IMR-90 (cell line): Measurements from ENCODE around the gene GUCY1A2. TPM values are rescaled to one million over a fixed set of nuclear protein-coding genes. Genes with fewer than 3 reads are reported as not detected.

Experiments used
- ATAC-seq: fragments of 200-7000 bp; cut with Tn5 transposase; 2 replicates; pipeline ENCODE4 v1.9.1; 2020; ENCODE audit warnings: low read depth, mild to moderate bottlenecking, moderate library complexity
- BruUV-seq: library from RNA; stranded (reverse); fragments of 400-500 nt; replicated peaks from 2 replicates; lab custom pipeline; 2021; lab: Mats Ljungman, UMichigan
- CTCF ChIA-PET: fragments of 300-600 bp; formaldehyde crosslinking; extraction: SDS; loops from one replicate; lab custom pipeline; 2021; ENCODE audit warnings: antibody characterized with exemption; lab: Yijun Ruan, JAX
- POLR2A ChIA-PET: fragments of 300-600 bp; sonication (Branson Sonifier 250); formaldehyde crosslinking; loops from one replicate; lab custom pipeline; 2022; ENCODE audit warnings: antibody characterized with exemption; ENCODE audit not compliant: unreplicated experiment; lab: Charles Lee
- DNase-seq: peaks from one replicate; pipeline ENCODE4 v3.0.0; 2013
- H2AFZ ChIP-seq: replicated peaks from 2 replicates; pipeline ENCODE3; 2013; ENCODE audit warnings: low read length, mild to moderate bottlenecking; ENCODE audit not compliant: poor library complexity
- H2AK5ac ChIP-seq: 2 replicates; pipeline ENCODE4 v1.6.1; 2013; ENCODE audit warnings: low read depth, low read length, inconsistent platforms
- H2AK9ac ChIP-seq: replicated peaks from 2 replicates; pipeline ENCODE3; 2013; ENCODE audit warnings: mild to moderate bottlenecking, low read depth, low read length, moderate library complexity; ENCODE audit not compliant: poor library complexity
- H2BK120ac ChIP-seq: 2 replicates; pipeline ENCODE4 v1.6.1; 2013; ENCODE audit warnings: low read depth, low read length, inconsistent platforms
- H2BK15ac ChIP-seq: 3 replicates; pipeline ENCODE4 v1.6.1; 2013; ENCODE audit warnings: low read depth, low read length, inconsistent platforms
- H2BK20ac ChIP-seq: 2 replicates; pipeline ENCODE4 v1.6.1; 2013; ENCODE audit warnings: low read depth, mild to moderate bottlenecking, inconsistent platforms, low read length, moderate library complexity
- H2BK5ac ChIP-seq: 2 replicates; pipeline ENCODE4 v1.6.1; 2013; ENCODE audit warnings: mild to moderate bottlenecking, low read depth, low read length, inconsistent platforms; ENCODE audit not compliant: poor library complexity, severe bottlenecking
- H3K14ac ChIP-seq: replicated peaks from 2 replicates; pipeline ENCODE4 v1.6.1; 2013; ENCODE audit warnings: low read depth, low read length, inconsistent platforms
- H3K18ac ChIP-seq: 2 replicates; pipeline ENCODE4 v1.6.1; 2013; ENCODE audit warnings: low read depth, low read length, control low read depth
- H3K23ac ChIP-seq: 2 replicates; pipeline ENCODE4 v1.6.1; 2013; ENCODE audit warnings: low read depth, low read length, inconsistent platforms
- H3K27ac ChIP-seq: 2 replicates; pipeline ENCODE4 v1.5.1; 2013; ENCODE audit warnings: mild to moderate bottlenecking, control low read depth, low read length; ENCODE audit not compliant: insufficient read depth
- H3K27me3 ChIP-seq: 2 replicates; pipeline ENCODE4 v1.6.1; 2013; ENCODE audit warnings: low read length; ENCODE audit not compliant: control insufficient read depth, insufficient read depth
- H3K36me3 ChIP-seq: 2 replicates; pipeline ENCODE4 v1.6.1; 2013; ENCODE audit warnings: low read length, mixed read lengths; ENCODE audit not compliant: control insufficient read depth, insufficient read depth
- H3K4ac ChIP-seq: 2 replicates; pipeline ENCODE4 v1.6.1; 2013; ENCODE audit warnings: low read depth, low read length, inconsistent platforms
- H3K4me1 ChIP-seq: 2 replicates; pipeline ENCODE4 v1.6.1; 2013; ENCODE audit warnings: low read length, mixed read lengths; ENCODE audit not compliant: control insufficient read depth, insufficient read depth
- H3K4me2 ChIP-seq: 2 replicates; pipeline ENCODE4 v1.6.1; 2013; ENCODE audit warnings: low read depth, mild to moderate bottlenecking, control low read depth, low read length, moderate library complexity
- H3K4me3 ChIP-seq: 2 replicates; pipeline ENCODE4 v1.5.1; 2013; ENCODE audit warnings: low read depth, mild to moderate bottlenecking, control low read depth, low read length, moderate library complexity; ENCODE audit not compliant: insufficient read depth
- H3K56ac ChIP-seq: 2 replicates; pipeline ENCODE4 v1.6.1; 2013; ENCODE audit warnings: low read length, inconsistent platforms; ENCODE audit not compliant: insufficient read depth; ENCODE audit errors: extremely low read depth
- H3K79me1 ChIP-seq, 2 experiments: 2 replicates each; pipeline ENCODE4 v1.6.1; 2013; ENCODE audit warnings: low read length in 2 of 2, inconsistent platforms in 1 of 2, low read depth in 1 of 2
- H3K9ac ChIP-seq: 2 replicates; pipeline ENCODE4 v1.6.1; 2013; ENCODE audit warnings: low read depth, low read length, control low read depth
- H3K9me1 ChIP-seq: 2 replicates; pipeline ENCODE4 v1.6.1; 2013; ENCODE audit warnings: low read length, inconsistent platforms; ENCODE audit not compliant: insufficient read depth
- H3K9me3 ChIP-seq: 2 replicates; pipeline ENCODE4 v1.6.1; 2013; ENCODE audit warnings: low read length; ENCODE audit not compliant: control insufficient read depth, insufficient read depth
- H4K20me1 ChIP-seq: 2 replicates; pipeline ENCODE4 v1.6.1; 2013; ENCODE audit warnings: low read length, inconsistent platforms; ENCODE audit not compliant: insufficient read depth
- H4K5ac ChIP-seq: 2 replicates; pipeline ENCODE4 v1.6.1; 2013; ENCODE audit warnings: mild to moderate bottlenecking, low read depth, low read length, control low read depth
- H4K8ac ChIP-seq, 2 experiments: 2 replicates each; pipeline ENCODE4 v1.6.1; 2013; ENCODE audit warnings: low read depth in 2 of 2, low read length in 2 of 2, control low read depth in 1 of 2, inconsistent platforms in 1 of 2
- H4K91ac ChIP-seq: 2 replicates; pipeline ENCODE4 v1.6.1; 2013; ENCODE audit warnings: low read depth, low read length, inconsistent platforms; ENCODE audit not compliant: insufficient read depth
- CEBPB ChIP-seq: IDR thresholded peaks from 2 replicates; pipeline ENCODE4 v1.6.1; 2012; ENCODE audit warnings: low read depth, low read length, improper control_type of control experiment
- MAFK ChIP-seq: IDR thresholded peaks from 2 replicates; pipeline ENCODE4 v1.6.1; 2012; ENCODE audit warnings: low read depth, low read length, improper control_type of control experiment
- NFE2L2 ChIP-seq: fragments of 150-350 bp; IDR thresholded peaks from 2 replicates; pipeline ENCODE4 v1.6.1; 2016; ENCODE audit warnings: low read depth, mild to moderate bottlenecking, low read length
- WGBS, 2 experiments: methylation state at CpG; one replicate each; pipeline versions ENCODE4 v1.1.5 to v1.1.7; 2013; ENCODE audit warnings: missing lambda C conversion rate in 2 of 2; ENCODE audit not compliant: insufficient read length in 1 of 2; ENCODE audit errors: extremely low coverage in 2 of 2; 5-methylcytosine and 5-hydroxymethylcytosine counted together
- dilution Hi-C: fragments of 300-500 bp; cut with HindIII; formaldehyde crosslinking; loops from one replicate; pipeline ENCODE4 v1.14.3; 2018; ENCODE audit warnings: low sequenced_read_pairs; ENCODE audit not compliant: unreplicated experiment
- in situ Hi-C: fragments of 300-500 bp; cut with MboI; formaldehyde crosslinking; loops from 3 replicates; pipeline ENCODE4 v1.14.3; 2019; ENCODE audit warnings: low sequenced_read_pairs, inconsistent platforms, mixed read lengths
- intact Hi-C: fragments of 100-400 bp; cut with micrococcal nuclease; formaldehyde crosslinking; loops from 2 replicates; pipeline ENCODE4 v1.10.0; 2022
- polyA plus RNA-seq, 3 experiments: library from polyadenylated mRNA; depleted of rRNA; stranded (reverse); fragments of >200 nt; gene quantifications; 2 replicates each; pipeline ENCODE4 v1.2.3, GENCODE V29; 2012; ENCODE audit warnings: low replicate concordance in 1 of 3
- total RNA-seq: library from RNA; depleted of rRNA; stranded (reverse); fragments of >200 nt; gene quantifications from 2 replicates; pipeline ENCODE4 v1.2.3, GENCODE V29; 2012

The GUCY1A2 gene
- total and polyA plus RNA-seq, 2 of the 4 experiments (the other 2 are of a cell fraction), result under 0.01 to 0.03 TPM

- DNase-seq (peak; percentile 82), ATAC-seq (peak; percentile 66)
- Histone ChIP-seq H3K56ac (no peak overlapping the region), H3K4me3 (no peak overlapping the region), H2AK5ac (no peak overlapping the region), H3K9me3 (no peaks in the 10 kb centered on the region), H3K23ac (no peak overlapping the region), H2AK9ac (no peak overlapping the region), H4K20me1 (no peaks in the 10 kb centered on the region), H3K36me3 (no peaks in the 10 kb centered on the region), H2AFZ (no peak overlapping the region), H4K8ac (no peak overlapping the region), H4K5ac (no peak overlapping the region), H2BK15ac (no peak overlapping the region), H3K9me1 (no peaks in the 10 kb centered on the region), H4K91ac (no peak overlapping the region), H3K4me2 (no peak overlapping the region), H3K4ac (no peak overlapping the region), H3K27me3 (no peaks in the 10 kb centered on the region), H3K14ac (no peak overlapping the region), H2BK20ac (no peak overlapping the region), H3K4me1 (no peaks in the 10 kb centered on the region), H3K79me1 (no peaks in the 10 kb centered on the region), H3K9ac (no peak overlapping the region), H3K27ac (no peak overlapping the region), H2BK120ac (no peak overlapping the region), H2BK5ac (no peak overlapping the region), H3K18ac (no peak overlapping the region)
- dilution Hi-C loops, result no loop called here
- intact Hi-C loops, result no loop called here
- CTCF ChIA-PET, result interaction anchor here (0.6 to 1.0 kb wide), 2 partner anchors 18 to 723 kb away, joined by 3 read pairs; no protein-coding TSS in a partner anchor
- WGBS, 2 experiments, result no CpG with 5 or more reads among the region's 4 CpGs
- POLR2A ChIA-PET, result no interaction called here
- no TSS peak for BruUV-seq
- TF ChIP-seq CEBPB (no peak), NFE2L2 (no peak), MAFK (0 out of 2 replicates have a peak, but pooled peaks have one; percentile 4)
- in situ Hi-C loops, result no loop called here
Measured at GRCh38 chr11:107043242-107044006, 25.1 kb upstream of the GUCY1A2 start.
